COR-L47 (cell line): ENCODE data around the gene OR2D2.
"Not testable (repeated sequence)": the region's sequence is repeated elsewhere in the genome, so short reads cannot be mapped to it uniquely, and the experiment has no call there.

ENCODE experiments used
- DNase-seq: peaks from one replicate; lab custom pipeline; 2025; lab: John Stamatoyannopoulos, UW

OR2D2 gene

DNA sequence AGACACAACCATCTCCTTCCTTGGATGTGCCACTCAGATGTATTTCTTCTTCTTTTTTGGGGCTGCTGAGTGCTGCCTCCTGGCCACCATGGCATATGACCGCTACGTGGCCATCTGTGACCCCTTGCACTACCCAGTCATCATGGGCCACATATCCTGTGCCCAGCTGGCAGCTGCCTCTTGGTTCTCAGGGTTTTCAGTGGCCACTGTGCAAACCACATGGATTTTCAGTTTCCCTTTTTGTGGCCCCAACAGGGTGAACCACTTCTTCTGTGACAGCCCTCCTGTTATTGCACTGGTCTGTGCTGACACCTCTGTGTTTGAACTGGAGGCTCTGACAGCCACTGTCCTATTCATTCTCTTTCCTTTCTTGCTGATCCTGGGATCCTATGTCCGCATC is 15.4 kb downstream of the OR2D2 start:
- no peak for DNase-seq

DNA sequence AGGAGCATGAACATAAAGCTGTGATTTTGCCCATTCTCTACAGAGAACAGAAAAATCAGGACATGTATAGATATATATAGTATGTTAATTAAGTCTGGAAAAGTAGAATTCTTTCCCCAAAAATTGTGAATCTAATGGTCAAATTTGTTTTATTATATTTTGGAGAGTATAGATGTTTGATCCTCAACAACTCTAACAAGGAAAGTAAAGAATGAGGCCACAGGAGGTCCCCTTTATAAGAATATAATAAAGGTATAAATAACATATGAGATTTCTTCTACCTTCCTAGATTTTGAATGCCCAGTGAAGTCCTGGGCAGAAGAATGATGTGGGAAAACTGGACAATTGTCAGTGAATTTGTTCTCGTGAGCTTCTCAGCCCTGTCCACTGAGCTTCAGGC is 16.0 kb downstream of the OR2D2 start, which contains the start of gene OR10A4:
Gene OR10A4, plus strand, starts transcription at position 301 of the 400 bp plus-strand sequence. Its CDS starts 23 bp downstream, at position 324.
- no peak for DNase-seq

DNA sequence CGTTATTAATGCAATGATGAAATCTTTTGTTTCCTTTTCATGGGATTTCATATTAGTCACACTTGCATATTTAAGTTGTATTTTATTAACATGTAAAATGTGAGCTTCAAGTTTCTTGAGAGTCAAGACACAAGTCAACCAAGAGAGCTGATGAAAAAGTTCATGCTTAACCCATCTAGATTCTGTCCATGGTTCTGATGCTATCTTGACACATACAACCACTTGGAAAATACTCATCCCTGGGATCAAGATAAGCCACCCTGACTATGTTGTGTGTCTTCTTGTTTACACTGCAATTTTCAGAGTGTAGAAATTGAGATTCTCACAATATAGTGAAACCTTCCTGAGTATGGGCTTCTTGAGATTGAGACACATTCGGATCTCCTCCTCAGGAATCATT is 16.5 kb downstream of the OR2D2 start:
- DNase-seq = no peak

DNA sequence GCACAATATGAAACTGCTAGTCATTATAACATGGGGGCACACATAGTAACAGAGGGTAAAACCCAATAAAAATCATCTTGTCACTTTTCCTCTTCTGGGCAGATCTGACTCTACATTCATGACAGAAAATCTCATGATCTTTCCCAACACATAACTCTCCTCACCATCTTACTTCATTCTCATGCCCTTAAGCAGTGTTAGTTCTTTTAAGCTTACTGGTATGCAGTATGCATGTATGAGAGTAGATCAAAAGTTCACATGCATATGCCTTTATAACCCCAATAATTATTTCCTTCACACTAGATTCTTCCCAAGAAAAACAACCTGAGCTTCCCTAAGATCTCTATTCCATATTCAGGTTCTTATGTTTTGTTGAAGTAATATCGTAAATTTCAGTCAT is 21.0 kb downstream of the OR2D2 start:
- DNase-seq = no peak

DNA sequence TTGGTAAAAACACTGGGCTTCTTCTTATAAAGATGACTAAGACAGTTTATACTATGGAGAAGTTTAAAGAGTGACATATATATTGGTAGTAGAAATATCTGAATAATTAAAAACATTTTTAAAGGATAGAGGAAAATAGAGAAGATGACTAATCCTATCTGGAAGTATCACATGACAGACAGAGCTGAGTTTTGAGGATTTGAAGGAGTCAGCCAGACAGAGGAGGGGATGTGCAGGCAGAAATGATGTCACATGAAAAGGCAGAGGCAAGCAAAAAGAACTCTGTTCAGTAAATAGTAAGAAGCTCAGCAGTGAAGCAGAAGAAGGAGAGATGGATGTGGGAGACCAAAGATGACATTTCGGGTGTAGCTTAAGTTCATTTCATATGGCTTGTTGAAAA is 27.9 kb downstream of the OR2D2 start:
- no peak for DNase-seq

DNA sequence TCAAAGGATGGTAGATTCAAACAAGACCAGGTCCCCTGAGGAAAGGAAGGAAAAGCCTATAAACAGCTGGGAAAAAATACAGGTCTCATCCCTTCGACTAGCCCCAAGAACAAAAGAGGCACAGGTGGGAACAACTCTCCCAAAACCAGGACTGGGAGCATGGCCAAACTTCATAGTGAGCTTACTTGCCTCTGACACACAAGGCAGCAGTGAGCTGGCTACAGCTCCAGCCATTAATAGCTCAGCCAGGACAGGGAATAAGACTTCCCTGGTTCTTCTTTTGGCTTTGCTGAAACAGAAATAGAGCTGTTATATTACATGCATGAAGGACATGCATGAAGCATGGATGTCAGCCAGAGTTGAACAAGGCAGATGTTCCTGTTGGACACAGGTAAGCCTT is 29.3 kb downstream of the OR2D2 start, which contains the start of gene OR10A2:
Gene OR10A2, plus strand, starts transcription at position 97 of the 400 bp plus-strand sequence. CDS start 6,698 bp downstream, outside the sequence.
- no peak for DNase-seq

DNA sequence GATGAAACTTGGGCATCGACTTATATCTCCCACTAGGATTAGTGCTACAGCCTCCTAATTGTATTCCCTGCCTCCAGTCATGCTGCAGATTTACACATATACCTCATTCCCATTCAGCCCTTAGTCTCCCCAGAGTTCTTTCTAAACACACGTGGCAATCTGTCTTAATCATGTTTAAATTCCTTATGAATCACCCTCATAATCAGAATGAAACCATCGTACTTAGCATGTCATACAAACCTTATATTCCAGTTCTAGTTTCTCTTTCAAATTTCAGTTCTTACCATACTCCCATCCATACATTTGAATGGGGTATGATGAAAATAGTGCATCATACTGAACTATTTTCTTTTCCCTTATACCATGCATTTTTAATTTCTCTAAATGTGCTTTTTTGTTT is 35.4 kb downstream of the OR2D2 start:
- DNase-seq = no peak

DNA sequence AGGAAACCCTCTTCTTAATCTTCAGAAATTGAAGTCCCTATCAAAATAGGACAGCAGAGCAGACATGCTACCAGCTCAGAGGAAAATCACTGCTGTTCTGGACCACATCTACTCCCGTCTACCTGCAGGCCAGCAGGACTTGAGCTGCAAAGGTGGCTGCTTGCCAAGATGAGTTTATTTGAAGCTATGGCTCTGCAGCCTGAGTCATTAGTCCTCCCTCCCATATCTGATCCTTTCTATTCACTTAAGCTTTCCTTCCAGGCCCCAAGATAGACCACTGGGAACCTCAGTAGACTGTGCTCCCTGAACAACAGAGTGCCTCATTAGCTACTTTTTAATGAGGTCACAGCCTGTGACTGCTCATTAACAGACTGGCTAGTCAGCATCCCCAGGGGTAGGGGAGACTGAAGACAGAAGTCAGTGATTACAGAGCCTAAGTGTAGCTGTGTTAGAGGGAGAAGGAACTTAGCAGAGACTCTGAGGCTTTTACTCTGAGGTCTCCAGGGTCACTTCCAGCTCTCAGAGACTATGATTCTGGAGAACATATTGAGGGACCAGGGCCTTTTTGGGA is 36.2 kb downstream of the OR2D2 start:
- DNase-seq = no peak

DNA sequence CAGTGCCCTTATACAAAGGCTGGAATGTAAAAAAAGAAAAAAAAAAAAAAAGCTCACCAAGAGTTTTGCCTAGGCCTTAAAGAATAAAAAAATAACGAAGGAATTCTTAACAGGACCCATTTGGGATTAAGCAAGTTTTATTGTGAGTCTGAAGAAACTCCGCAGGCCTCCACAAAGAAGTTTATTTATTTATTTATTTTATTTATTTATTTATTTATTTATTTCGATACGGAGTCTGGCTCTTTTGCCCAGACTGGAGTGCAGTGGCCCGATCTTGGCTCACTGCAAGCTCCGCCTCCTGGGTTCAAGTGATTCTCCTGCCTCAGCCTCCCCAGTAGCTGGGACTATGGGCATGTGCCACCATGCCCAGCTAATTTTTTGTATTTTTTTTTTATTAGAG is 37.5 kb downstream of the OR2D2 start:
- not testable (repeated sequence) for DNase-seq

DNA sequence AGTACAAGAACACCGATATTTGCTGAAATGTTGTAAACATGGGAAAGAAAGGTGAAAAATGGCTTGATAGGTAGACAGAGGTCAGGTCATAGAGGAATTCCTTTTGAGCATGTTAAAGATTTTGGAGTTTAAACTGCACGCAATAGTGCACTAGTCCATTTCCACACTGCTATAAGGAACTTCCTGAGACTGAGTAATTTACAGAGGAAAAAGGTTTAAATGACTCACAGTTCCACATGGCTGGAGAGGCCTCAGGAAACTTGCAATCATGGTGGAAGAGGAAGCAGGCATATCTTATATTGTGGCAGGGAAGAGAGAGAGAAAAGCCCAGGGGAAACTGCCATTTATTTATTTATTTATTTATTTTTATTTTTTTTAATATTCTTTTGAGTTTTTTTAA is 41.8 kb downstream of the OR2D2 start:
- DNase-seq = no peak

DNA sequence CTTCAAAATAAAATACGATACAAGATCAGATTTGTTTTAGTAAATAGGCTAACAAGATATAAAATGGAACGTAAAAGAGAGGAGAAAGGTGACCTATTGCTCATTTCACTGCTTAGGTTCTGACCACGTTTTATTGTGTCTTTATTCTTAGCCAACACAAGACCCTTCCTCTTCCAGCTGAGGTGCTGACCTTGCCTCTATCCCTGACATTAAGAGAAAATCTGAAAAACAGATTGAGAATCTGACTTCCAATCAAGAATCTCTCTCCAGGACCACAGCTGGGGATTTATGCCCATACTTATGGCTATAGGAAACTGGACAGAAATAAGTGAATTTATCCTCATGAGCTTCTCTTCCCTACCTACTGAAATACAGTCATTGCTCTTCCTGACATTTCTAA is 46.9 kb downstream of the OR2D2 start, which contains the start of gene OR10A5:
Gene OR10A5, plus strand, starts transcription at position 301 of the 400 bp plus-strand sequence. Its CDS starts 0 bp downstream, at position 301.
- no peak for DNase-seq

DNA sequence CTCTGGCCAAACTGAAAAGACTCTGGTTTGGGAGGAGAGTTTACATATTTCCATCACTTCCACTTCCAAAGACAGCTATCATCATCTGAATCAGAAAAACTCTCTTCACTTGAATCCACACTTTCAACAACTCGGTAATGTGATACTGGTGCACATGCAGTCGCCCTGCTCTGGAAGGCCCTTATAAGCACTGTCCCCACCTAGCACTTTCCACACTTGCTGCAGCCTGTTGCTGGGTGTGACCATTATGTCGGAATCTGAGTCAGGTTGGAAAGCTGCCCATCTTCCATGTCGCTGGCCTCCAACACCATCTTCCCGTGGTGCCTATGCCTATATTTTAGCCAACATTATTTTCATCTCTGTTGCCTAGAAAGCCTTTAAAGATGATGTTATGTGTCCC is 47.9 kb downstream of the OR2D2 start:
- DNase-seq = no peak

DNA sequence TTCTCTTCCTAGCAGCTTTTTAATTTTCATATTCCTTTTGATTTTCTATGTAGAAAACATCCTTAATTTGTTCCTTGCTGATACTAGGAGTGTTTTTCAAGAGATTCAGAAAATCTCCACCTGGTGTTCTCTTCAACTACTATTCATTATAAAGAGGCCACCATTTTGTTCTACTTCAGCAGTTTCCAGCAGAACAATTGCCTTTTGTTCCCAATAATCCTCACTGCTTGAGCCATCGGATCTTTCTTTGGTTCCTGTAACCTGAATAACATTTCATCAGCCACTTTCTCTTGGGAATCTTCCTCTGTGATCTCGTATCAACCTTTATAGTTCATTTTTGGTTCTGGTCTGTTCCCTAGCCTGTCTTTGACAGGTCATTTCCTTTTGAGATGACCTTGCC is 48.6 kb downstream of the OR2D2 start:
- no peak for DNase-seq

DNA sequence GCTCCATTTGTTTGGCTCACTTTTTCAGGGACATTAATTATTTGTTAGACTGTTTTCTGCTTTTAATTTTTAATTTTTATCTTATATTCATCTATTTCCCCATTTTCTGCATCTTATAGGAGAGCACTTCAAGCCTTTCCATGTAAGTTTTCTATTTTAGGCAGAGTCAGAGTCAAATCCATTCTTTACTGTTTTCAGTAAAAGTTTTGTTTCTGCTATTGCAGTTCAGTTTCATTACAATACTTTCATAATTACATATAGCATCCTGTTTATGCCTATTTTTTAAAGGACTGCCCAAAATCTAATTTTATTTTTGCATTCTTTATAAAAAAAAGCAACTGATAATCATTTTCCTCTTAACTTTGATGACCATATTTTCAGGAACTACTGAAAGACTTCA is 50.6 kb downstream of the OR2D2 start:
- no peak for DNase-seq
